Activated CD4-positive, alpha-beta T cell treated with anti-CD3 and anti-CD28 coated beads, Interleukin-2, amount 10 ng/mL, durations not matched to agents 24 days and 14 days (primary cell): ENCODE results near the gene ARID3B. TPM values are rescaled to one million over a fixed set of nuclear protein-coding genes. Genes with fewer than 3 reads are reported as not detected.
"Not testable (repeated sequence)": the region's sequence is repeated elsewhere in the genome, so short reads cannot be mapped to it uniquely, and the experiment has no call there.

Source experiments
- DNase-seq: peaks from one replicate; pipeline ENCODE4 v3.0.0; 2022
- H3K27ac Mint-ChIP-seq: one replicate; pipeline ENCODE4 v1.8.0; 2022; ENCODE audit warnings: mild to moderate bottlenecking, mixed read lengths
- H3K27me3 Mint-ChIP-seq: one replicate; pipeline ENCODE4 v1.8.0; 2022; ENCODE audit warnings: mixed read lengths
- H3K36me3 Mint-ChIP-seq: one replicate; pipeline ENCODE4 v1.8.0; 2022; ENCODE audit warnings: low read depth, mild to moderate bottlenecking, mixed read lengths
- H3K4me1 Mint-ChIP-seq: one replicate; pipeline ENCODE4 v1.8.0; 2021; ENCODE audit warnings: mixed read lengths
- H3K4me3 Mint-ChIP-seq: one replicate; pipeline ENCODE4 v1.8.0; 2022; ENCODE audit warnings: mild to moderate bottlenecking, moderate library complexity, mixed read lengths
- H3K9me3 Mint-ChIP-seq: one replicate; pipeline ENCODE4 v1.8.0; 2021; ENCODE audit warnings: mixed read lengths
- intact Hi-C: fragments of 100-400 bp; cut with micrococcal nuclease; formaldehyde crosslinking; loops from one replicate; pipeline ENCODE4 v1.15.1; 2023
- total RNA-seq: library from RNA; stranded (reverse); gene quantifications from 2 replicates; pipeline ENCODE4 v1.2.3, GENCODE V29; 2022

The ARID3B gene
- total RNA-seq, 1 donor from 2014 or later = 33.9 TPM

- H3K4me1 Mint-ChIP-seq = peaks cover 3% of the 10 kb centered on the region
- intact Hi-C loops = no loop called here
- no peak overlapping the region for H3K4me3 Mint-ChIP-seq
- DNase-seq = no peak
- H3K9me3 Mint-ChIP-seq = no peaks in the 10 kb centered on the region
- no peaks in the 10 kb centered on the region for H3K27me3 Mint-ChIP-seq
- H3K36me3 Mint-ChIP-seq = peaks cover 44% of the 10 kb centered on the region
- no peak overlapping the region for H3K27ac Mint-ChIP-seq
Observed at GRCh38 chr15:74592222-74592621, 51.2 kb downstream of the ARID3B start.

- H3K27me3 Mint-ChIP-seq = no peaks in the 10 kb centered on the region
- H3K4me3 Mint-ChIP-seq = no peak overlapping the region
- no peaks in the 10 kb centered on the region for H3K9me3 Mint-ChIP-seq
- DNase-seq = no peak
- H3K4me1 Mint-ChIP-seq = peaks cover 8% of the 10 kb centered on the region
- intact Hi-C loops = no loop called here
- peak overlapping the region; percentile 34 for H3K27ac Mint-ChIP-seq
- peaks cover 46% of the 10 kb centered on the region for H3K36me3 Mint-ChIP-seq
Observed at GRCh38 chr15:74593122-74593521, 52.1 kb downstream of the ARID3B start.

- Mint-ChIP-seq H3K9me3 (no peaks in the 10 kb centered on the region), H3K4me3 (no peak overlapping the region), H3K27ac (no peak overlapping the region), H3K27me3 (no peaks in the 10 kb centered on the region), H3K4me1 (peaks cover 19% of the 10 kb centered on the region), H3K36me3 (peaks cover 47% of the 10 kb centered on the region)
- intact Hi-C loops = no loop called here
- DNase-seq = peak; percentile 56
Observed at GRCh38 chr15:74594455-74594854, 53.4 kb downstream of the ARID3B start.

GRCh38 chr15:74595271-74595670, 54.3 kb downstream of the ARID3B start:
- Mint-ChIP-seq H3K27ac (peak overlapping the region; percentile 30), H3K4me3 (no peak overlapping the region), H3K27me3 (no peaks in the 10 kb centered on the region), H3K36me3 (peaks cover 41% of the 10 kb centered on the region), H3K9me3 (no peaks in the 10 kb centered on the region), H3K4me1 (peaks cover 20% of the 10 kb centered on the region)
- no peak for DNase-seq
- intact Hi-C loops = no loop called here

GRCh38 chr15:74596736-74597135, 55.7 kb downstream of the ARID3B start:
- Mint-ChIP-seq H3K36me3 (peaks cover 33% of the 10 kb centered on the region), H3K4me1 (peaks cover 20% of the 10 kb centered on the region)
- H3K27me3 Mint-ChIP-seq, H3K4me3 Mint-ChIP-seq, DNase-seq, intact Hi-C loops, H3K9me3 Mint-ChIP-seq, H3K27ac Mint-ChIP-seq: not testable (repeated sequence)

GRCh38 chr15:74597146-74597705, 56.2 kb downstream of the ARID3B start:
- H3K27me3 Mint-ChIP-seq, intact Hi-C loops, H3K27ac Mint-ChIP-seq, H3K4me3 Mint-ChIP-seq, DNase-seq, H3K9me3 Mint-ChIP-seq: not testable (repeated sequence)
- Mint-ChIP-seq H3K4me1 (peaks cover 20% of the 10 kb centered on the region), H3K36me3 (peaks cover 29% of the 10 kb centered on the region)

GRCh38 chr15:74598126-74598842, 57.3 kb downstream of the ARID3B start:
- DNase-seq = peak; percentile 97
- H3K4me1 Mint-ChIP-seq = peaks cover 20% of the 10 kb centered on the region
- H3K36me3 Mint-ChIP-seq = peaks cover 21% of the 10 kb centered on the region
- peak overlapping the region; percentile 95 for H3K4me3 Mint-ChIP-seq
- intact Hi-C loops = loop anchor here (1.0 to 2.0 kb wide), 2 partner anchors 16 to 57 kb away; partner anchors contain the start of gene ARID3B
- no peaks in the 10 kb centered on the region for H3K27me3 Mint-ChIP-seq
- no peaks in the 10 kb centered on the region for H3K9me3 Mint-ChIP-seq
- peak overlapping the region; percentile 98 for H3K27ac Mint-ChIP-seq

- Mint-ChIP-seq H3K4me1 (peaks cover 20% of the 10 kb centered on the region), H3K4me3 (peak overlapping the region; percentile 95), H3K27ac (peak overlapping the region; percentile 51), H3K36me3 (peaks cover 17% of the 10 kb centered on the region), H3K9me3 (no peaks in the 10 kb centered on the region), H3K27me3 (no peaks in the 10 kb centered on the region)
- intact Hi-C loops = loop anchor here (2.0 kb wide), 1 partner anchor 58 kb away; the partner anchor contains the start of gene ARID3B
- DNase-seq = no peak
Observed at GRCh38 chr15:74599156-74599555, 58.1 kb downstream of the ARID3B start.

GRCh38 chr15:74603026-74603788, 62.2 kb downstream of the ARID3B start:
- H3K27me3 Mint-ChIP-seq = no peaks in the 10 kb centered on the region
- no peak overlapping the region for H3K27ac Mint-ChIP-seq
- H3K4me1 Mint-ChIP-seq = peaks cover 12% of the 10 kb centered on the region
- H3K9me3 Mint-ChIP-seq = no peaks in the 10 kb centered on the region
- DNase-seq = no peak
- H3K36me3 Mint-ChIP-seq = peaks cover 2% of the 10 kb centered on the region
- no peak overlapping the region for H3K4me3 Mint-ChIP-seq
- intact Hi-C loops = no loop called here

GRCh38 chr15:74603789-74604705, 63.0 kb downstream of the ARID3B start:
- peaks cover 5% of the 10 kb centered on the region for H3K4me1 Mint-ChIP-seq
- intact Hi-C loops = no loop called here
- H3K27me3 Mint-ChIP-seq = no peaks in the 10 kb centered on the region
- no peaks in the 10 kb centered on the region for H3K36me3 Mint-ChIP-seq
- no peaks in the 10 kb centered on the region for H3K9me3 Mint-ChIP-seq
- no peak overlapping the region for H3K4me3 Mint-ChIP-seq
- no peak for DNase-seq
- H3K27ac Mint-ChIP-seq = no peak overlapping the region

- no peaks in the 10 kb centered on the region for H3K36me3 Mint-ChIP-seq
- no peaks in the 10 kb centered on the region for H3K9me3 Mint-ChIP-seq
- no peaks in the 10 kb centered on the region for H3K4me1 Mint-ChIP-seq
- H3K27ac Mint-ChIP-seq = no peak overlapping the region
- intact Hi-C loops = no loop called here
- H3K4me3 Mint-ChIP-seq = no peak overlapping the region
- H3K27me3 Mint-ChIP-seq = no peaks in the 10 kb centered on the region
- DNase-seq = no peak
Observed at GRCh38 chr15:74604983-74605794, 64.2 kb downstream of the ARID3B start.

- no peak overlapping the region for H3K4me3 Mint-ChIP-seq
- no peak overlapping the region for H3K27ac Mint-ChIP-seq
- intact Hi-C loops = no loop called here
- H3K36me3 Mint-ChIP-seq = no peaks in the 10 kb centered on the region
- no peaks in the 10 kb centered on the region for H3K27me3 Mint-ChIP-seq
- H3K9me3 Mint-ChIP-seq = no peaks in the 10 kb centered on the region
- no peaks in the 10 kb centered on the region for H3K4me1 Mint-ChIP-seq
- no peak for DNase-seq
Observed at GRCh38 chr15:74605795-74606150, 64.8 kb downstream of the ARID3B start.

- Mint-ChIP-seq H3K36me3 (no peaks in the 10 kb centered on the region), H3K4me3 (no peak overlapping the region), H3K9me3 (no peaks in the 10 kb centered on the region), H3K27ac (no peak overlapping the region), H3K27me3 (no peaks in the 10 kb centered on the region), H3K4me1 (peaks cover 7% of the 10 kb centered on the region)
- no peak for DNase-seq
- intact Hi-C loops = no loop called here
Observed at GRCh38 chr15:74608786-74609185, 67.8 kb downstream of the ARID3B start.
